Trophoblast cell (in vitro differentiated cells and primary cell): ENCODE measurements around the gene ELOVL6.
A peak's percentile ranks its signal among the peaks of the same experiment; 100 is the strongest.

Source experiments
- DNase-seq, 2 donors: peaks; one replicate each; pipeline ENCODE4 v3.0.0-alpha.2; 2016
- H2AFZ ChIP-seq: 2 replicates; pipeline ENCODE4 v1.6.1; 2013; ENCODE audit warnings: low read length, moderate library complexity, mild to moderate bottlenecking; ENCODE audit not compliant: insufficient read depth, poor library complexity
- H2AK5ac ChIP-seq: 2 replicates; pipeline ENCODE4 v1.6.1; 2013; ENCODE audit warnings: mild to moderate bottlenecking, low read length
- H2BK120ac ChIP-seq: 2 replicates; pipeline ENCODE4 v1.6.1; 2013; ENCODE audit warnings: low read length, mild to moderate bottlenecking, moderate library complexity; ENCODE audit not compliant: insufficient read depth, poor library complexity
- H2BK12ac ChIP-seq: 2 replicates; pipeline ENCODE4 v1.6.1; 2013; ENCODE audit warnings: mild to moderate bottlenecking, low read length, moderate library complexity
- H2BK5ac ChIP-seq: 2 replicates; pipeline ENCODE4 v1.6.1; 2013; ENCODE audit warnings: low read length, low read depth, moderate library complexity, mild to moderate bottlenecking; ENCODE audit not compliant: poor library complexity
- H3K14ac ChIP-seq: 2 replicates; pipeline ENCODE4 v1.6.1; 2013; ENCODE audit warnings: mild to moderate bottlenecking, low read length
- H3K18ac ChIP-seq: 2 replicates; pipeline ENCODE4 v1.6.1; 2013; ENCODE audit warnings: mild to moderate bottlenecking, low read length
- H3K23ac ChIP-seq: 2 replicates; pipeline ENCODE4 v1.6.1; 2013; ENCODE audit warnings: low read length
- H3K27ac ChIP-seq: 2 replicates; pipeline ENCODE4 v1.5.1; 2013; ENCODE audit warnings: low read depth, mild to moderate bottlenecking, inconsistent platforms, low read length, moderate library complexity
- H3K27me3 ChIP-seq: 2 replicates; pipeline ENCODE4 v1.6.1; 2013; ENCODE audit warnings: inconsistent platforms, mild to moderate bottlenecking, low read length, moderate library complexity; ENCODE audit not compliant: insufficient read depth
- H3K36me3 ChIP-seq, 2 experiments: 1 replicate in 1 of 2; 2 replicates in 1 of 2; pipeline ENCODE4 v1.6.1; 2013; ENCODE audit warnings: low read length in 2 of 2, mild to moderate bottlenecking in 2 of 2, moderate library complexity in 1 of 2; ENCODE audit not compliant: insufficient read depth in 2 of 2, control insufficient read depth in 1 of 2
- H3K4ac ChIP-seq: 2 replicates; pipeline ENCODE4 v1.6.1; 2013; ENCODE audit warnings: low read depth, mild to moderate bottlenecking, low read length, moderate library complexity
- H3K4me1 ChIP-seq, 2 experiments: 1 replicate in 1 of 2; 2 replicates in 1 of 2; pipeline ENCODE4 v1.6.1; 2013; ENCODE audit warnings: low read length in 2 of 2, mild to moderate bottlenecking in 2 of 2, moderate library complexity in 1 of 2; ENCODE audit not compliant: insufficient read depth in 2 of 2, control insufficient read depth in 1 of 2
- H3K4me2 ChIP-seq: 2 replicates; pipeline ENCODE4 v1.6.1; 2013; ENCODE audit warnings: inconsistent platforms, mild to moderate bottlenecking, low read length, moderate library complexity
- H3K4me3 ChIP-seq: 2 replicates; pipeline ENCODE4 v1.5.1; 2013; ENCODE audit warnings: mild to moderate bottlenecking, low read depth, low read length, inconsistent platforms
- H3K79me1 ChIP-seq: one replicate; pipeline ENCODE4 v1.6.1; 2013; ENCODE audit warnings: low read length
- H3K79me2 ChIP-seq: 2 replicates; pipeline ENCODE4 v1.6.1; 2013; ENCODE audit warnings: low read length, mild to moderate bottlenecking; ENCODE audit not compliant: control insufficient read depth, insufficient read depth, poor library complexity
- H3K9ac ChIP-seq: 2 replicates; pipeline ENCODE4 v1.6.1; 2013; ENCODE audit warnings: mild to moderate bottlenecking, low read length
- H3K9me3 ChIP-seq: 2 replicates; pipeline ENCODE4 v1.6.1; 2013; ENCODE audit warnings: low read depth, mild to moderate bottlenecking, control low read depth, inconsistent platforms, low read length; ENCODE audit not compliant: insufficient read depth
- H4K12ac ChIP-seq: 2 replicates; pipeline ENCODE4 v1.6.1; 2013; ENCODE audit warnings: low read depth, mild to moderate bottlenecking, low read length, moderate library complexity
- H4K8ac ChIP-seq: 2 replicates; pipeline ENCODE4 v1.6.1; 2013; ENCODE audit warnings: low read depth, mild to moderate bottlenecking, low read length, moderate library complexity
- H4K91ac ChIP-seq: one replicate; pipeline ENCODE4 v1.6.1; 2013; ENCODE audit warnings: low read depth, mild to moderate bottlenecking, low read length, moderate library complexity
- WGBS: extraction: QIAGEN DNeasy Blood & Tissue Kit; methylation state at CpG from one replicate; pipeline ENCODE4 v1.1.7; 2013; ENCODE audit warnings: missing lambda C conversion rate; ENCODE audit not compliant: insufficient read length, insufficient coverage; ENCODE audit errors: extremely low coverage; 5-methylcytosine and 5-hydroxymethylcytosine counted together

Gene ELOVL6

GRCh38 chr4:110091434-110092140 is 106.8 kb downstream of the ELOVL6 start:
- Histone ChIP-seq H3K4ac (no peak overlapping the region), H2AFZ (no peak overlapping the region), H4K8ac (no peak overlapping the region), H2BK12ac (no peak overlapping the region), H3K79me2 (no peaks in the 10 kb centered on the region), H2BK120ac (no peak overlapping the region), H3K9me3 (no peaks in the 10 kb centered on the region), H3K4me3 (no peak overlapping the region), H3K36me3 (no peaks in the 10 kb centered on the region), H3K14ac (no peak overlapping the region), H2AK5ac (no peak overlapping the region), H2BK5ac (no peak overlapping the region), H3K27ac (no peak overlapping the region), H3K27me3 (no peaks in the 10 kb centered on the region), H3K4me1 (no peaks in the 10 kb centered on the region), H3K18ac (no peak overlapping the region), H3K79me1 (no peaks in the 10 kb centered on the region), H3K9ac (no peak overlapping the region), H3K23ac (no peak overlapping the region), H4K91ac (no peak overlapping the region), H3K4me2 (no peak overlapping the region), H4K12ac (no peak overlapping the region)
- no peak for DNase-seq
- no CpG with 5 or more reads among the region's 6 CpGs for WGBS

GRCh38 chr4:110088670-110089069 is 109.7 kb downstream of the ELOVL6 start:
- H3K4me2 ChIP-seq, result no peak overlapping the region
- no peak overlapping the region for H3K14ac ChIP-seq
- no peaks in the 10 kb centered on the region for H3K79me1 ChIP-seq
- H3K4me1 ChIP-seq, result peaks cover 0 to 3% of the 10 kb centered on the region in 2 experiments
- no peak for DNase-seq
- H2AFZ ChIP-seq, result no peak overlapping the region
- no CpG with 5 or more reads among the region's 4 CpGs for WGBS
- no peak overlapping the region for H3K4ac ChIP-seq
- no peak overlapping the region for H3K18ac ChIP-seq
- H2BK5ac ChIP-seq, result no peak overlapping the region
- H3K9ac ChIP-seq, result no peak overlapping the region
- H3K23ac ChIP-seq, result no peak overlapping the region
- no peaks in the 10 kb centered on the region for H3K36me3 ChIP-seq
- no peak overlapping the region for H4K8ac ChIP-seq
- H3K9me3 ChIP-seq, result no peaks in the 10 kb centered on the region
- no peaks in the 10 kb centered on the region for H3K79me2 ChIP-seq
- no peaks in the 10 kb centered on the region for H3K27me3 ChIP-seq
- H2AK5ac ChIP-seq, result no peak overlapping the region
- no peak overlapping the region for H4K91ac ChIP-seq
- no peak overlapping the region for H2BK12ac ChIP-seq
- H3K27ac ChIP-seq, result no peak overlapping the region
- no peak overlapping the region for H2BK120ac ChIP-seq
- no peak overlapping the region for H3K4me3 ChIP-seq
- no peak overlapping the region for H4K12ac ChIP-seq

GRCh38 chr4:110087070-110087708 is 111.2 kb downstream of the ELOVL6 start:
- Histone ChIP-seq H3K4ac (no peak overlapping the region), H3K27ac (no peak overlapping the region), H3K9ac (no peak overlapping the region), H2BK12ac (no peak overlapping the region), H3K79me1 (no peaks in the 10 kb centered on the region), H4K12ac (no peak overlapping the region), H2BK120ac (no peak overlapping the region), H3K79me2 (no peaks in the 10 kb centered on the region), H3K36me3 (no peaks in the 10 kb centered on the region), H2BK5ac (no peak overlapping the region), H3K4me1 (peaks cover 0 to 3% of the 10 kb centered on the region in 2 experiments), H3K23ac (no peak overlapping the region), H3K14ac (no peak overlapping the region), H4K91ac (no peak overlapping the region), H3K9me3 (no peaks in the 10 kb centered on the region), H3K4me2 (no peak overlapping the region), H3K27me3 (no peaks in the 10 kb centered on the region), H3K4me3 (no peak overlapping the region), H3K18ac (no peak overlapping the region), H4K8ac (no peak overlapping the region), H2AFZ (no peak overlapping the region), H2AK5ac (no peak overlapping the region)
- no CpG with 5 or more reads among the region's 4 CpGs for WGBS
- no peak for DNase-seq

GRCh38 chr4:110085131-110085530 is 113.3 kb downstream of the ELOVL6 start:
- Histone ChIP-seq H3K23ac (no peak overlapping the region), H2BK120ac (no peak overlapping the region), H2AFZ (no peak overlapping the region), H3K4me2 (no peak overlapping the region), H3K4ac (no peak overlapping the region), H2BK12ac (no peak overlapping the region), H3K79me2 (no peaks in the 10 kb centered on the region), H3K9me3 (no peaks in the 10 kb centered on the region), H3K27me3 (no peaks in the 10 kb centered on the region), H3K9ac (no peak overlapping the region), H3K4me1 (peaks cover 0 to 3% of the 10 kb centered on the region in 2 experiments), H3K27ac (no peak overlapping the region), H3K18ac (no peak overlapping the region), H4K12ac (no peak overlapping the region), H4K91ac (no peak overlapping the region), H3K79me1 (no peaks in the 10 kb centered on the region), H3K14ac (no peak overlapping the region), H3K4me3 (no peak overlapping the region), H4K8ac (no peak overlapping the region), H3K36me3 (no peaks in the 10 kb centered on the region), H2BK5ac (no peak overlapping the region), H2AK5ac (no peak overlapping the region)
- DNase-seq, result peak; percentile 30 to 60
- no CpG with 5 or more reads among the region's 1 CpG for WGBS
